ENCODE results near the gene TMOD4. TPM values are rescaled to one million over a fixed set of nuclear protein-coding genes. Genes with fewer than 3 reads are reported as not detected.
"Not testable (repeated sequence)": the region's sequence is repeated elsewhere in the genome, so short reads cannot be mapped to it uniquely, and the experiment has no call there.

Gene TMOD4
- 27.4 TPM for polyA plus RNA-seq (ENCODE audit: insufficient read length)

GRCh38 chr1:151175863-151176262 lies at the start of gene TMOD4:
TSS of gene TMOD4 (minus strand) at chr1:151175981. CDS start at chr1:151174875, 1,106 bp downstream.
- DNase-seq = no peak

- DNase-seq = no peak
These were observed 46.3 kb upstream of the TMOD4 start for GRCh38 chr1:151222130-151222529.

GRCh38 chr1:151221616-151222015 lies 45.8 kb upstream of the TMOD4 start:
- DNase-seq = no peak

DNA sequence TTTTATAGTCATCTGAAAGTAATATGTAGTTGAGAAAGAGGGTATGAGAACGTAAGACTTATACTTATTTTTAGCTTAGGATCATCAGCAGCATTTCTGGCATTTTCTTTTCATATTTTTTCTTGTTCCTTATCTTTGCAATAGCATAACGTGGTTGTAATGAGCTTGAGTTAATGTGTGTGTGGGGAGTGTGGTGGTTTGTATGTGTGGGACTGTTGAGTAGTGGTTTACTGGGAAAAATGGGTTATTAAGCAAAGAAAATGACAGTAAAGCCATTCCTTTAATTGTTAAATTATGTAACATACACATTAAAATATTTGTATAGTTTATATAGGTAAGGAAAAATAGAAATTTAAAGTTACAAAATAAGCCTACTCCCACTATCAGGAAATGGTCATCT lies 37.8 kb upstream of the TMOD4 start:
- DNase-seq = no peak

GRCh38 chr1:151211972-151212705 lies 36.4 kb upstream of the TMOD4 start:
- no peak for DNase-seq

DNA sequence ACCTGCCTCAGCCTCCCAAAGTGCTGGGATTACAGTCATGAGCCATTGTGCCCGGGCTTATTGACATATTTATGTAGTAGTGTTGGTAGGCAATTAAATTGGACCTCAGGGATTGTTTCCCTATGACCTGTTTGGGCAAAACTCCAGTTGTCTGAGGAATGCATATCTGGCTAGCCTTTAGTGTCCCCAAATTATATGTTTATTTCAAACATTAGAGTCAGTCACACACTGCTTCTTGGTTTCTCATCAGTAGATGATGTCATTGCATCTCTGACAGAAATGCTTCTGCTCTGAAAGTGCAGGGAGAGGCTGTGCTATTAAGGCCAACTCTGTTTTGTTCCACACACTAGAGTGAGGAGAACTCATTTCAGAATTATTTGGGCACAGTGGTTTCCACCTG lies 35.0 kb upstream of the TMOD4 start:
- no peak for DNase-seq

DNA sequence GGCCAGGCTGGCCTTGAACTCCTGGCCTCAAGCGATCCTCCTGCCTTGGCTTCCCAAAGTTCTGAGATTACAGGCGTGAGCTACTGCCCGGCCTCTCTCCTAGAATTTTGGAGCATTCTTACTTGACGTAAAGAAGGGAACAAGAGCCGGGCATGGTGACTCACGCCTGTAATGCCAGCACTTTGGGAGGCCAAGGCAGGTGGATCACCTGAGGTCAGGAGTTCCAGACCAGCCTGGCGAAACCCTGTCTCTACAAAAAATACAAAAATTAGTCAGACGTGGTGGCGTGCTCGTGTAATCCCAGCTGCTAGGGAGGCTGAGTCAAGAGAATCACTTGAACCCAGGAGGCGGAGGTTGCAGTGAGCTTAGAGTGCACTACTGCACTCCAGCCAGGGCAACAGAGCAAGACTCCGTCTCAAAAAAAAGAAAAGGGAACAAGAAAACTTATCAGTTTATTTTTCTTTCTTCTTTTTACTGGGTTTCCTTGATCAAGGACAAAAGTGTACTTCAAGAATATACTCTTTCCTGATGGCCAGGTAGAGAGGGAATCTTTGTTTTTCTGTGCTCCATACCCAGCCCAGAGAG lies 29.7 kb upstream of the TMOD4 start:
- not testable (repeated sequence) for DNase-seq

GRCh38 chr1:151199873-151200581 lies 24.2 kb upstream of the TMOD4 start:
- DNase-seq = peak; percentile 33

DNA sequence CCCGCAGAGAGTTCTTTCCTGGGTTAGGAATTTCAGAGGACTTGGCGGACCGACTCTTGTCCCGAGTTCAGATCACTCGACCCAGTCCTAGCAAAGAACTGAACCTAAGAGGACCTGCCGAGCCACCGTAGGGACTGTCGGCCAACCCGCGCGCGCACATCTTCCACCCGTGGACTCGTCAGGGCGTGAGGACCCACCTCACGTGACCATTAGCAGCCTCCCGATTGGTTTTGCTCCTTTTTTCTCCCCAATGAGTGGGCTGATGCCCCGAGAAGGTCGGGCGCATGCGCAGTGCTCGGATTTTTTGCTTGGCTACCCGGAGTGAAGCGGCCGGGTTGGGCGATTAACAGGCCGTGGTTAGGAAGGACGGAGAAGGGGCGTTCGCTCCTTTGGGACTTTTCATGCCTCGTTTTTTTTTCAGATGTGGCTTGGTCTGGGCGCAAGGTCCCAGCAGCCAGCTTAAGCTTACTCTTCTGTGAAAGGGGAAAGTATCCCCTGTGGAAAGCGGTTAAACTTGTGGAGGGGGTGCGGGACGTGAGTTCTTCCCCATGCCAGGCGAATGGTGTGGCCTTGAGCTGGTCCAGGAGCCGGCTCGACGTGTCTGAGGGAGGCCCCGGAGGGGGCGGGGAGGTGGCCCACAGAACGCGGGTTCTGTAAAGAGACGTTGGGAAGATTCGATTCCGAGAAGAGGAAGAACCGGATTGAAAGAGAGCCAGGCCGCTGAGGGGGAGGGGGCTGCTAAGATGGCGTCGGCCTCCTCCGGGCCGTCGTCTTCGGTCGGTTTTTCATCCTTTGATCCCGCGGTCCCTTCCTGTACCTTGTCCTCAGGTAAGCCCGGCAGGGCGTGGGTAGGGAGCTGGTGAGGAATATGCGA lies 22.7 kb upstream of the TMOD4 start, which contains the start of gene PIP5K1A:
Gene PIP5K1A, plus strand, starts transcription at position 299 of the 874 bp plus-strand sequence. Its CDS starts 445 bp downstream, at position 744.
- DNase-seq = peak; percentile 98

DNA sequence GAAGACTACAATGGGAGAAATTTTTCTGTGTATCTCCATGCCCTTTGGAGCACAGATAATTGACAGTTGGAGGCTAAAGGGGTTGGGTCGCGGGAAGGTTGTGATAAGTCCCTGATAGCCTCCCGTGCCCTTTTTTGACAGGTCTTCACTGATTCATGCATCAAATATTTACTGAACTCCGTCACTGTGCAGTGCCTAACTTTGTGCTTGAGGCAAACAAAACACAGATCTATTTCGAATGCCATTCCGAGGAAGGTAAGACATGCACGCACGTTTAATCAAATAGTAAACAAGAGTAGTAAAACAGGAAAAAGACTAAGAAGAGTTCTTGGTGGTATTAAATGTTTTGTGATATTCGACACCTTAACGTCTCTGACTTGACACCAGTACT lies 22.1 kb upstream of the TMOD4 start:
- DNase-seq = no peak

GRCh38 chr1:151196292-151196800 lies 20.6 kb upstream of the TMOD4 start:
- peak; percentile 76 for DNase-seq

- not testable (repeated sequence) for DNase-seq
These were observed 19.3 kb upstream of the TMOD4 start for GRCh38 chr1:151194894-151195594.

DNA sequence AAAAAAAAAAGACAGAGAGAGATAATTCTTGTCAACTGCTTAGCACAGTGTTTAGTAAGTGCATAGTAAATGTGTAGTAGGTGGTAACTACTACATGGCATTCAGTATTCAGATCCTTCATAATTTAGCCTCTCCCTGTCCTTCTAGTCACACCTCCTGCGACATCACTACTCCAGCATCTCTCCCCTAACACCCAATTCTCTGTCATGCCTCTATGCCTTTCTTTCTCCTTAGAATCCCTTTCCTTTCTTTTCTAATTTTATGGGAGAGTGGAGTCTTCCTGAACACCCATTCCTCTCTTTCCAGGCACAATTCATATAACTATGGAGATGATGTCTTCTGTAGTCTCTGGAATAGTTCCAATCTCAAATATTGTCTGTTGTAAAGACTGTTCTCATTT lies 18.1 kb upstream of the TMOD4 start:
- no peak for DNase-seq

- no peak for DNase-seq
These were observed 17.5 kb upstream of the TMOD4 start for GRCh38 chr1:151193304-151193703.

GRCh38 chr1:151192047-151192446 lies 16.3 kb upstream of the TMOD4 start:
- no peak for DNase-seq

- peak; percentile 89 for DNase-seq
These were observed 14.1 kb upstream of the TMOD4 start, which contains the start of gene VPS72 for GRCh38 chr1:151189637-151190445. TSS of gene VPS72 (minus strand) at chr1:151190197. CDS start at chr1:151190121, 76 bp downstream.

DNA sequence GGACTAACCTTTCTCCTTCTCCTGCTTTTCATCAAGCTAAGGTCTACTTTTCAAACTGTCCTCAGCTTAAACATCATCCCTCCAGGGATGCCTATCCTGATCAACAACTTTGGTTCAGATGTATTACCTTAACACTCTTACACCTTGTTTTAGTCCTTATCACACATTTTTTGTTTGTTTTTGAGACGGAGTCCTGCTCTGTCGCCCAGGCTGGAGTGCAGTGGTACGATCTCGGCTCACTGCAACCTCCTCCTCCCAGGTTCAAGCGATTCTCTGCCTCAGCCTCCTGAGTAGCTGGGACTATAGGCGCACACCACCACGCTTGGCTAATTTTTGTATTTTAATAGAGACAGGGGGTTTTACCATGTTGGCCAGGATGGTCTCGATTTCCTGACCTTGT lies 12.9 kb upstream of the TMOD4 start:
- not testable (repeated sequence) for DNase-seq

GRCh38 chr1:151187205-151187604 lies 11.4 kb upstream of the TMOD4 start:
- no peak for DNase-seq

DNA sequence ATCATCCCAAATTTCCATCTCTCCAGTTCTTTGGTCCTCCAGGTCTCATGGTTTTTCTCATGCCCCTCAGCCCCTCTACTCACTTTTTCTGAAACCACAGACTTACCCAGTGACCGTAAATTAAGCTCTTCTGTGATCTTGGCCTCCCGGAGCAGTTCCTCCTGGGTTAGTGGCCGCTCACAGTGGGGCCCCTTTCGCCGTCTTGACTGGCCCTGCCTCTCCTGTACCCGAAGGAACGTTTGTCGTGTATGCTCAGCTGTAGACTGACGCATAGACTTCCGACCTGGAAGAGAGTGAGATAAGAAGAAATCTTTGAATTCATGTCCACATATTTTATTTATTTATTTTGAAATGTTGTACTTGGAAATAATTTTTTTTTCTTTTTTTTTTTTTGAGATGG lies 8.4 kb upstream of the TMOD4 start:
- DNase-seq = no peak

GRCh38 chr1:151176514-151177045 lies 799 bp upstream of the TMOD4 start:
- no peak for DNase-seq

All from hindlimb muscle (tissue), 1 donor.